ENCODE data around the gene PPP2R5C. TPM values are rescaled to one million over a fixed set of nuclear protein-coding genes. Genes with fewer than 3 reads are reported as not detected.

The PPP2R5C gene
- total and polyA plus RNA-seq, 8 donors, result 41.6 to 76.1 (median 55.9) TPM

- Histone ChIP-seq H3K27me3 (no peaks in the 10 kb centered on the region), H3K36me3 (no peaks in the 10 kb centered on the region), H3K27ac (no peak overlapping the region), H3K9me3 (no peaks in the 10 kb centered on the region), H3K4me1 (peaks cover 12 to 19% (median 12%) of the 10 kb centered on the region in 3 donors), H3K4me3 (no peak overlapping the region)
- FAIRE-seq (no peak), DNase-seq (no peak), ATAC-seq (no peak)
- intact Hi-C loops (cut with DNase I), result no loop called here
- TF ChIP-seq CTCF (IDR thresholded peaks at IDR 0.05), result no peak
- WGBS, 2 donors, result 96 to 98% methylated on average over 4 of the region's 4 CpGs
These were observed 28.3 kb upstream of the PPP2R5C start for GRCh38 chr14:101733211-101733610.

DNA sequence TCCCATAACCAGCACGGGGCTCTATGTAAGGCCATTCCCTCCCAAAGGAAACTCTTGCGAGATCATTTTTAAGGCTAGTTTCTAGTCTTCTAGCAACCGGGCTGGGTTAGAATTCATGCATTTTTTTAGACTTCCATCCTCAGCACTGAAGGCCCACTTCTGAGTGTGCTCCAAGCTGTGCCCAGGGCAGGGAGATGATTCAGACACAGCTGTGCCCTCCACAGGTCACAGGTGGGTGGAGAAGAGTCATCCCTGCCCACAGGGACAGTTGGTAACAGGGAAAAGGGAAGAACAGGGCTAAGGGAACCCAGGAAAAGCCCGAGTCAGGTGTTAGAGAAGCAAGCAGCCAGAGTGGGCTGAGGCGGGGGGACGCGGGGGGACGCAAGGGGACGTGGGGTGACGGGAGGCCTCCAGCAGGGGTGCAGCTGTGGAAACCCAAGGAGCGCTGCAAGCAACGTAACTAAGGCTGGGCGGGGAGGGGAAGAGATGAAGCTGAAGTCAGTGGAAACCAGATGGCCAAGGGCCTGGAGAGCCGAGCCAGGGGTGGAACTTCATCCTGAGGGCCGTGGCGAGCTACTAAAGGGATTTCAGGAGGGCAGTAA, 27.2 kb upstream of the PPP2R5C start:
- no peak for TF ChIP-seq CTCF (IDR thresholded peaks at IDR 0.05)
- intact Hi-C loops (cut with DNase I), result no loop called here
- 93 to 96% methylated on average over 16 of the region's 16 CpGs for WGBS, 2 donors
- Histone ChIP-seq H3K4me3 (no peak overlapping the region), H3K9me3 (no peaks in the 10 kb centered on the region), H3K27me3 (no peaks in the 10 kb centered on the region), H3K27ac (no peak overlapping the region), H3K36me3 (no peaks in the 10 kb centered on the region), H3K4me1 (peaks cover 12 to 19% (median 12%) of the 10 kb centered on the region in 3 donors)
- DNase-seq, result no peak
- ATAC-seq, result no peak
- no peak for FAIRE-seq

- H3K27me3 ChIP-seq, result no peaks in the 10 kb centered on the region
- ATAC-seq (no peak), DNase-seq (no peak), FAIRE-seq (no peak)
- TF ChIP-seq CTCF (IDR thresholded peaks at IDR 0.05), result no peak
- H3K27ac ChIP-seq, result no peak overlapping the region
- H3K36me3 ChIP-seq, result no peaks in the 10 kb centered on the region
- H3K4me3 ChIP-seq, result no peak overlapping the region
- no peaks in the 10 kb centered on the region for H3K9me3 ChIP-seq
- peaks cover 12 to 19% (median 12%) of the 10 kb centered on the region in 3 donors for H3K4me1 ChIP-seq
- intact Hi-C loops (cut with DNase I), result no loop called here
- 75 to 80% methylated on average over 7 of the region's 7 CpGs for WGBS, 2 donors
These were observed 26.1 kb upstream of the PPP2R5C start for GRCh38 chr14:101735453-101735852.

- ATAC-seq (no peak), FAIRE-seq (no peak), DNase-seq (no peak)
- intact Hi-C loops (cut with DNase I), result no loop called here
- H3K36me3 ChIP-seq, result no peaks in the 10 kb centered on the region
- peaks cover 8 to 14% (median 10%) of the 10 kb centered on the region in 3 donors for H3K4me1 ChIP-seq
- H3K9me3 ChIP-seq, result no peaks in the 10 kb centered on the region
- no peaks in the 10 kb centered on the region for H3K27me3 ChIP-seq
- no peak for TF ChIP-seq CTCF (IDR thresholded peaks at IDR 0.05)
- H3K27ac ChIP-seq, result no peak overlapping the region
- no peak overlapping the region for H3K4me3 ChIP-seq
- WGBS, 2 donors, result 75 to 79% methylated on average over 4 of the region's 4 CpGs
These were observed 25.4 kb upstream of the PPP2R5C start for GRCh38 chr14:101736071-101736470.

DNA sequence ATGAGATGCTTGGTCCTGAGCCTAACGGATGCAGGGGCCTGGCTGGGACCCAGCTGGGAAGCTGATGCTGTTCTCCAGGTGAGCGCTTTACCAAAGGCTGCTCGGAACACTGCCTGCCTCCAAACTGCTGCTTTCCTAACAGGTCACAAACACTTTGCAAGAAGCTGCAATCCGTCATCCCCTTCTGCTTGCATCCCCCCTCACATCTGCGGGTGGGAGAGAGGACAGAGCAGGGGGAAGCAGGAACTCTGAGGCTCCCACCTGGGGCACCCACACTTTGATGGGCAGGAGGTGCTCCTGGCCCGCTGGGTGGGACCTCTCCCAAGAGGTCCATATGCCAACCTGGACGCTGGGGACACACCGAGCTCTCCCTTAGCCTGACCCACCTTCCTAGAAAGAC, 24.9 kb upstream of the PPP2R5C start:
- H3K9me3 ChIP-seq, result no peaks in the 10 kb centered on the region
- H3K4me1 ChIP-seq, result peaks cover 3 to 9% (median 5%) of the 10 kb centered on the region in 3 donors
- DNase-seq (no peak), ATAC-seq (no peak), FAIRE-seq (no peak)
- intact Hi-C loops (cut with DNase I), result no loop called here
- no peaks in the 10 kb centered on the region for H3K36me3 ChIP-seq
- H3K4me3 ChIP-seq, result no peak overlapping the region
- TF ChIP-seq CTCF (IDR thresholded peaks at IDR 0.05), result no peak
- H3K27me3 ChIP-seq, result no peaks in the 10 kb centered on the region
- H3K27ac ChIP-seq, result no peak overlapping the region
- 81 to 84% methylated on average over 8 of the region's 8 CpGs for WGBS, 2 donors

Data from pancreas (tissue), 10 donors.